ENCODE results near the gene TSPYL4.
"Not testable (repeated sequence)": the region's sequence is repeated elsewhere in the genome, so short reads cannot be mapped to it uniquely, and the experiment has no call there.

Gene TSPYL4

GRCh38 chr6:116253505-116254296 lies at the start of gene TSPYL4:
TSPYL4 (minus strand) TSS chr6:116254075; CDS start chr6:116254008, 67 bp downstream.
- H3K27me3 Mint-ChIP-seq, result no peaks in the 10 kb centered on the region
- peaks cover 4% of the 10 kb centered on the region for H3K4me1 Mint-ChIP-seq
- H3K27ac Mint-ChIP-seq, result no peak within 1 kb of the TSS
- H3K4me3 Mint-ChIP-seq, result no peak within 1 kb of the TSS
- H3K36me3 Mint-ChIP-seq, result peaks cover under 1% of the 10 kb centered on the region
- H3K9me3 Mint-ChIP-seq, result no peaks in the 10 kb centered on the region
- ATAC-seq, result peak; percentile 99

DNA sequence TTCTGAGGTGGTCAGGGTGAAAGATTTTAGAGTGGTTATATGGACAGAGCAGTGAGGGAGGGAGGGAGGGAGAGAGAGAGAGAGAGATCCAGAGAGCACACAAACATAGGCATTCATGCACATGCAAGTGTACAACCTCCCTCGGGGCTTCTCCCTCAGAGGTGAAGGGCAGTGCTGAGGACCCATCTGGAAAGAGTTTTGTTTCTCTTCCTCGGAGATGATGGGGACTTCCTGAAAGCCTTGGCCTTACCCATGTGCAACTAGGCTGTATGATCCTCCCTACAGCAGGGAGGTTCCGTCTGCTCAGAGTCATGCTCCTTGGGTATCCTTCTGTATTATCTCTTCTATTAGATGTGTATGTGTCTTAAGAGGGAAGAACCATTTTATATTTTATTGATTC lies 47.2 kb upstream of the TSPYL4 start:
- H3K4me3 Mint-ChIP-seq, result no peak overlapping the region
- peaks cover 9% of the 10 kb centered on the region for H3K36me3 Mint-ChIP-seq
- peaks cover 8% of the 10 kb centered on the region for H3K9me3 Mint-ChIP-seq
- H3K27ac Mint-ChIP-seq, result no peak overlapping the region
- H3K4me1 Mint-ChIP-seq, result peaks cover 24% of the 10 kb centered on the region
- H3K27me3 Mint-ChIP-seq, result no peaks in the 10 kb centered on the region
- no peak for ATAC-seq

DNA sequence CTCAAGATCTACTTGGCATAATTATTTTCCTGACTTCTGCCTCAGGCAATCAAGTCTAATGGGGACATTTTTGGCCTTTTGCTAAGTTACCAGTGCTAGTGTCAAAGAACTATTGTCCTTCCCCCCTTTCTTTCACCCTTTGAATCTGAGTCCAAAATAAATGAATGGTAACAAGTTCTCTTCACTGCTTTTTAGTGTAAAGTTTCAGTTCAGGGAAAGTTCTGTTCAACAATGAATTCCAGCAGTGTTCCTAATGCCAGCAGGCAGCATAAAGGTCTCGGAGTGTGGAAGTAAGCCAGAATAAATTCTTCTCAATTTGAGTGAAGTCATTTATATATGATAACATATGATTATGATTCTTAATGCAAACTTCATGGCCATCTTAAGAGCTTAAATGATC lies 46.7 kb upstream of the TSPYL4 start:
- Mint-ChIP-seq H3K27ac (no peak overlapping the region), H3K4me3 (no peak overlapping the region), H3K9me3 (peaks cover 8% of the 10 kb centered on the region), H3K4me1 (peaks cover 24% of the 10 kb centered on the region), H3K27me3 (no peaks in the 10 kb centered on the region), H3K36me3 (peaks cover 9% of the 10 kb centered on the region)
- ATAC-seq, result no peak

DNA sequence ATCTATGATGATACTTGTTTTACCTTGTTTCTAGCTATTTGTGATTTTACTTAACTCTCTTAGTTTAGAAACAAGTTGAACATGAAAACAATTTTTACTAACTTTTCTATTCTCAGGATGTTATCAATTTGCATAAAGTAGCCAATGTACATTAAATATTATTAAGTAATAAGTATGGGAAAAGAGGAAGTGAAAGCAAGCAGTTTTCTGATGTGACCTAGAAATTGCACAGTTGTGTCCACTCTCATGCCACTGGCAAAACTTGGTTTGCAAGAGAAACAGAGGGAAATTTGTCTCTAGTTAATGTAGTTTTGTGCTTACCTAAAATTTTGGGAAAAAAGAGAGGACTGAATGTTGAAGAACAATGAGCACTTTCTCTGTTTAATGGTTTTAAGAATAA lies 45.1 kb upstream of the TSPYL4 start:
- H3K27ac Mint-ChIP-seq, result no peak overlapping the region
- no peak overlapping the region for H3K4me3 Mint-ChIP-seq
- H3K4me1 Mint-ChIP-seq, result peaks cover 26% of the 10 kb centered on the region
- ATAC-seq, result no peak
- H3K36me3 Mint-ChIP-seq, result peaks cover 9% of the 10 kb centered on the region
- H3K27me3 Mint-ChIP-seq, result no peaks in the 10 kb centered on the region
- peaks cover 8% of the 10 kb centered on the region for H3K9me3 Mint-ChIP-seq

GRCh38 chr6:116298273-116298672 lies 44.4 kb upstream of the TSPYL4 start:
- H3K27ac Mint-ChIP-seq, result no peak overlapping the region
- H3K27me3 Mint-ChIP-seq, result no peaks in the 10 kb centered on the region
- no peak overlapping the region for H3K4me3 Mint-ChIP-seq
- H3K4me1 Mint-ChIP-seq, result peaks cover 22% of the 10 kb centered on the region
- H3K9me3 Mint-ChIP-seq, result peaks cover 8% of the 10 kb centered on the region
- no peak for ATAC-seq
- H3K36me3 Mint-ChIP-seq, result peaks cover 9% of the 10 kb centered on the region

DNA sequence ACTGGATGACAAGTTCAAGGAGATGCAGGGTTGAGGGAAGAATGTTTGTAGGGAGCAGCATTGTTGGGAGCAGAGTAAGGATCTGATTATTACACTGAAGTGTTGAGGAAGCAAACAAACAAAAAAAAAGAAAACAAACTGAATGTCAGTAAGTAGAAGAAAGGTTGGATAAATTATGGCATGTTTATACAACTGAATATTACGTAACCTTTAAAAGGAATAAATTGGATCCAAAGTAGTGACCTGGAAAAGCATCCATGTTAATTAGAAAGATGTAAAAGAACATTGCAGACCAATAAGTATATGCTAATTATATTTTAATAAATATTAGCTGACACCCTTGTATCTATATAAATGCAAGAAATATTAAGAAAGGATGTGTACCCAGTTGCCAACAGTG lies 38.7 kb upstream of the TSPYL4 start:
- Mint-ChIP-seq H3K36me3 (no peaks in the 10 kb centered on the region), H3K27ac (no peak overlapping the region), H3K4me1 (peaks cover 12% of the 10 kb centered on the region), H3K27me3 (no peaks in the 10 kb centered on the region), H3K4me3 (no peak overlapping the region), H3K9me3 (no peaks in the 10 kb centered on the region)
- ATAC-seq, result no peak

DNA sequence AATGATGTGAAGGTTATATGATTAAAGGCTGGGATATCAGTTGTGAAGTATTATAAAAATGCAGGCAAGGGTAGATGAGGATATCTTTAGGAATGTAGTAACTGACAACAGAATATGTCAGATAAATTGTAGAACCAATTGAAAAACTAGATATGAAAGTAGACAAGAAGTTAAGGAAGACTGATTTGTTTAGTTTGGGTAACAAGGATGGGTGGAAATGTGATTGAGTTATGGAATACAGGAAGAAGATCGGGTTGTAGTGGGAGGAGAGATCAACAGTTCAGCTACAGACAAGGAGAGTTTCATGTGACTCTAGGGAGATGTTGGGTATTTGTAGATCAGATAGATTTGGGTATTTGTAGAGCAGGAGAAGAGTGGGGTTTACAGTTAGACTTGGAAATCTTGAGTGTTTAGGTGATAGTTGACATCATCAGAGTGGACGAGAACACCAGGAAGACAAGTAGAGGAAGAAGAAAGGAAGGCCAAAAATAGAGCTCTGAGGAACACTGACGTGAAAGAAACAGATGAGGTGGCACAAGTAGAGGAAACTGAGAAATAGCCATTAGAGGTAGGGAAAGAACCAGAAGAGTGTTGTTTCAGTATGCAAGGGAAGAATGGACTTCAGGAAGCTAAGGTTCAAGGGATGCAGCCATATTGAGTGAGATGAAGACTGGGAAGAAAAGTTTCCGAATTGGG lies 38.0 kb upstream of the TSPYL4 start:
- Mint-ChIP-seq H3K9me3 (no peaks in the 10 kb centered on the region), H3K36me3 (no peaks in the 10 kb centered on the region), H3K27ac (no peak overlapping the region), H3K4me1 (peaks cover 12% of the 10 kb centered on the region), H3K4me3 (no peak overlapping the region), H3K27me3 (no peaks in the 10 kb centered on the region)
- ATAC-seq, result no peak

DNA sequence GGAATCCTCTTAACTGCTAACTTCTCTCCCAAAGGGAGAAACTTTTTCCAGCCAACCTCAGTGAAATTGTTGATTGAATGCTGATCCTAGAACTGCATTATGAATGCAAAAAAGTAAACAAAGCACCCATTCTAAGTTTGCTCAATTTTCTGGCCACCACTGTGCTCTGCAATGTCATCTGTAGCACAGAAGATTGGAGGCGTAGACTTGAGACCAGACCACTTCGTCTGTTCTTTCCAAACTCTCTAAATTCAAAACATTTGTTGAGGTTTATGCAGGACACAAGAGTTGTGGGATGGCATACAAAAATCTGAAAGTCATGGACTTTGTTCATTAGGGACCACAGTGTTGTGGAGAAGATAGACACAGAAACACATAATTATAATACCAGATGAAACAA lies 36.9 kb upstream of the TSPYL4 start:
- H3K36me3 Mint-ChIP-seq, result no peaks in the 10 kb centered on the region
- no peak for ATAC-seq
- no peaks in the 10 kb centered on the region for H3K27me3 Mint-ChIP-seq
- H3K9me3 Mint-ChIP-seq, result no peaks in the 10 kb centered on the region
- no peak overlapping the region for H3K4me3 Mint-ChIP-seq
- H3K27ac Mint-ChIP-seq, result no peak overlapping the region
- H3K4me1 Mint-ChIP-seq, result peaks cover 12% of the 10 kb centered on the region

DNA sequence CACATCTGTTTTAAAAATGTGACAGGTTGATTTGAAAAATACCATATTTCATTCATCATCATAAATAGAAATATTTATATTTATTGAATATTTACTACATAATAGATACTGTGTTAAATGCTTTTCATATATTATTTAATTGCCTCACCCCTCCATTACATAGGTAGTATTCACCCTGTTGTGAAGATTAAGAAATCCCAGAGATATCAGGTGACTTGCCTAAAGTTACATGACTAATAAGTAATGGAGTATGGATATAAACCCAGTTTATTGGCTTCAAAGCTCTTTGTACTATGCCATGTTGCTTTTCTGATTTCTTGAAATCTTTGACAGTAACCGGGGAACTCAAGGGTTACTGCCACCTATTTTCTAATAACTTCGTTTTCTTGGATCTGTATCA lies 36.0 kb upstream of the TSPYL4 start:
- no peaks in the 10 kb centered on the region for H3K9me3 Mint-ChIP-seq
- no peaks in the 10 kb centered on the region for H3K27me3 Mint-ChIP-seq
- no peak for ATAC-seq
- H3K27ac Mint-ChIP-seq, result no peak overlapping the region
- no peaks in the 10 kb centered on the region for H3K36me3 Mint-ChIP-seq
- H3K4me1 Mint-ChIP-seq, result peaks cover 8% of the 10 kb centered on the region
- no peak overlapping the region for H3K4me3 Mint-ChIP-seq

DNA sequence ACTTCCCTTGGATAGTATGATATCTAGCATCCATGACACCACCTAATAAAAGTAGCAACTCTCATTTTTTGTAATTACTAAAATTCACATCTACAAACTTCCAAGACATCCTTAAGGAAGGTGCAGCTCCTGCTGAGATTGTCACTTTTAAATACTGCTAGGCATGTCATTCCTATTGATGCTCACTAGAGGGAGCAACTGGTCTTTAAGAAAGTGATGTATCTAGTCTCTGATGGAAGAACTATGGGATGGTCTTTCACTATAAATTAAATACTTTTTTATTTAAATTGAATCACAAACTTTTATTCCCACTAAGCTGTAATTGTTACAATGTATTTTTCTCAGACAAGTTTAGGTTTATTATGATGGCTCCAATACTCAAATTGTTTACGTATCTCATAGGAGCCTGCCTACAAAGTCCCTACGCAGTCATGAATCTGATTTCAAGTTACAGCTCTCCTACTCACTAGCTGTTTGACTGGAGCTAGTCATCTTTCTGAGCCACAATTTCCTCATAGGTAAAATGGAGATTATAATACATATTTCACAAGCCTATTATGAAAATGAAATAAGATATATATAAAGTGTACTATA lies 33.9 kb upstream of the TSPYL4 start:
- Mint-ChIP-seq H3K27me3 (no peaks in the 10 kb centered on the region), H3K4me3 (no peak overlapping the region), H3K9me3 (no peaks in the 10 kb centered on the region), H3K27ac (no peak overlapping the region), H3K36me3 (no peaks in the 10 kb centered on the region), H3K4me1 (no peaks in the 10 kb centered on the region)
- ATAC-seq, result no peak

DNA sequence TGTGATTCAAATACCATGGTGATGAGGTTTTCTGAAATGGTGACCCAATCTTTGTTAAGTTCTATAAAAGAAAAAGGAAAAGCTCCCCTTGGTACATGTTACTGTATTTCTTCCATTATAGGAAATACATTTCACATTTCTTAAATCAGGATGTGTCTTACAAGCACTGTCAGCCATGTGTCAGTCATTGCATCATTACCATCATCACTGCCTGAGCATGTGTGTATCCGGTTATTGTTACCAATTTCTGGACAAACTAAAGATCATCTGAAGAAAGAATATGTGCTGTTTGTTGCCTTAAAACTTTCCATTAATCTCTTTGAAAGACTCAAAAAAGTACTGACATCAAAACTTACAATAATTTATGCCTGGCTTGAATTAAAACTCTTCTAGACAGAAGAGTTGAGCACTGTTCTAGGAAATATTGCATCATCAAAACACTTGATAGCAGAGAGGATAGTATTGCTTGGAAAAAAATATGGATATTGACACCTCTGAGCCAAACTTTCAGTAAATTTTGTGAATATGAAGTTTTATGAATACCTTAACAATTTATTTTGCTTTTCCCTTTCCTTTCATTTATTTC lies 33.0 kb upstream of the TSPYL4 start:
- no peak for ATAC-seq

GRCh38 chr6:116284984-116285383 lies 31.1 kb upstream of the TSPYL4 start:
- H3K36me3 Mint-ChIP-seq, H3K4me3 Mint-ChIP-seq, H3K9me3 Mint-ChIP-seq, H3K27me3 Mint-ChIP-seq, H3K27ac Mint-ChIP-seq, ATAC-seq: not testable (repeated sequence)
- H3K4me1 Mint-ChIP-seq, result peaks cover 19% of the 10 kb centered on the region

More for the DNA sequence above, 33.0 kb upstream of the TSPYL4 start:
- H3K27ac Mint-ChIP-seq, result no peak overlapping the region
- H3K36me3 Mint-ChIP-seq, result no peaks in the 10 kb centered on the region
- H3K4me1 Mint-ChIP-seq, result peaks cover 8% of the 10 kb centered on the region
- H3K4me3 Mint-ChIP-seq, result no peak overlapping the region
- H3K27me3 Mint-ChIP-seq, result no peaks in the 10 kb centered on the region
- H3K9me3 Mint-ChIP-seq, result no peaks in the 10 kb centered on the region

GRCh38 chr6:116283191-116283590 lies 29.3 kb upstream of the TSPYL4 start:
- H3K27me3 Mint-ChIP-seq, result no peaks in the 10 kb centered on the region
- peaks cover 13% of the 10 kb centered on the region for H3K36me3 Mint-ChIP-seq
- H3K4me1 Mint-ChIP-seq, result peaks cover 30% of the 10 kb centered on the region
- no peaks in the 10 kb centered on the region for H3K9me3 Mint-ChIP-seq
- H3K4me3 Mint-ChIP-seq, result no peak overlapping the region
- no peak overlapping the region for H3K27ac Mint-ChIP-seq
- no peak for ATAC-seq

GRCh38 chr6:116282698-116283097 lies 28.8 kb upstream of the TSPYL4 start:
- H3K27ac Mint-ChIP-seq, result no peak overlapping the region
- H3K9me3 Mint-ChIP-seq, result no peaks in the 10 kb centered on the region
- H3K27me3 Mint-ChIP-seq, result no peaks in the 10 kb centered on the region
- H3K4me3 Mint-ChIP-seq, result no peak overlapping the region
- ATAC-seq, result no peak
- peaks cover 35% of the 10 kb centered on the region for H3K4me1 Mint-ChIP-seq
- peaks cover 18% of the 10 kb centered on the region for H3K36me3 Mint-ChIP-seq

DNA sequence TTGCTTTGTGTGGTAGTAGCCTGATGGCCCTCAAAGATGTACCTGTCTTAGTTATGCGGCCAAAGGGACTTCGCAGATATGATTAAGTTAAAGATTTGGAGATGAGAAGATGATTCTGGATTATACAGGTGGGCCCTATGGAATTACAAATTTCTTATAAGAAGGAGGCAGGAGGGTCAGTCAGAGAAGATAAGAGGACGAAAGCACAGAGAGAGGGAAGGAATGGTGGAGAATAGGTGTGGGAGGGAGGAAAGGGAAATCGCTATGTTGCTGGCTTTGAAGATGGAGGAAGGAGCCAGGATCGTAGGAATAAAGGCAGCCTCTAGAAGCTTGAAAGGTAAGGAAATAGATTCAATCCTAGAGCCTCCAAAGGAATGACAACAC lies 27.1 kb upstream of the TSPYL4 start:
- peaks cover 50% of the 10 kb centered on the region for H3K4me1 Mint-ChIP-seq
- H3K9me3 Mint-ChIP-seq, result no peaks in the 10 kb centered on the region
- H3K4me3 Mint-ChIP-seq, result peak overlapping the region; percentile 97
- no peaks in the 10 kb centered on the region for H3K27me3 Mint-ChIP-seq
- no peak for ATAC-seq
- H3K36me3 Mint-ChIP-seq, result peaks cover 32% of the 10 kb centered on the region
- H3K27ac Mint-ChIP-seq, result peak overlapping the region; percentile 96
